Stimulated activated CD8-positive, alpha-beta memory T cell treated with anti-CD3 and anti-CD28 coated beads, Interleukin-12 subunit alpha, Interleukin-12 subunit beta, amount 100 ng/mL, for 24 hours (primary cell): ENCODE measurements around the gene CCDC92.
"Not testable (repeated sequence)": the region's sequence is repeated elsewhere in the genome, so short reads cannot be mapped to it uniquely, and the experiment has no call there.

Source experiments
- DNase-seq: peaks from one replicate; pipeline ENCODE4 v3.0.0-alpha.2; 2020; ENCODE audit errors: extremely low read depth

The CCDC92 gene

GRCh38 chr12:123936956-123937706, 35.5 kb downstream of the CCDC92 start:
- DNase-seq = no peak

GRCh38 chr12:123936471-123936870, 36.2 kb downstream of the CCDC92 start:
- DNase-seq = no peak

- no peak for DNase-seq
Observed at GRCh38 chr12:123935956-123936355, 36.7 kb downstream of the CCDC92 start.

GRCh38 chr12:123934829-123935228, 37.8 kb downstream of the CCDC92 start:
- no peak for DNase-seq

- no peak for DNase-seq
Observed at GRCh38 chr12:123934016-123934620, 38.5 kb downstream of the CCDC92 start.

GRCh38 chr12:123933214-123933613, 39.4 kb downstream of the CCDC92 start:
- DNase-seq = no peak

- no peak for DNase-seq
Observed at GRCh38 chr12:123931686-123932321, 40.8 kb downstream of the CCDC92 start.

- DNase-seq = no peak
Observed at GRCh38 chr12:123929946-123930583, 42.6 kb downstream of the CCDC92 start.

- no peak for DNase-seq
Observed at GRCh38 chr12:123928897-123929296, 43.7 kb downstream of the CCDC92 start.

GRCh38 chr12:123928274-123928865, 44.3 kb downstream of the CCDC92 start:
- no peak for DNase-seq

GRCh38 chr12:123924539-123924938, 48.1 kb downstream of the CCDC92 start:
- DNase-seq = no peak

- DNase-seq = no peak
Observed at GRCh38 chr12:123923927-123924326, 48.7 kb downstream of the CCDC92 start.

- no peak for DNase-seq
Observed at GRCh38 chr12:123923038-123923437, 49.6 kb downstream of the CCDC92 start.

GRCh38 chr12:123919980-123920360, 52.7 kb downstream of the CCDC92 start:
- no peak for DNase-seq

- DNase-seq = no peak
Observed at GRCh38 chr12:123917337-123917850, 55.2 kb downstream of the CCDC92 start.

GRCh38 chr12:123916729-123917128, 55.9 kb downstream of the CCDC92 start:
- peak; percentile 44 for DNase-seq

- DNase-seq = no peak
Observed at GRCh38 chr12:123914726-123915333, 57.8 kb downstream of the CCDC92 start.

GRCh38 chr12:123912415-123913380, 59.9 kb downstream of the CCDC92 start:
- no peak for DNase-seq

GRCh38 chr12:123911672-123912409, 60.8 kb downstream of the CCDC92 start:
- DNase-seq = not testable (repeated sequence)

- no peak for DNase-seq
Observed at GRCh38 chr12:123910761-123911193, 61.9 kb downstream of the CCDC92 start.
